Mesenchymal stem cell (in vitro differentiated cells and primary cell): Measurements from ENCODE around the gene OR7D4. TPM values are rescaled to one million over a fixed set of nuclear protein-coding genes. Genes with fewer than 3 reads are reported as not detected.

ENCODE experiments used
- DNase-seq: peaks from one replicate; pipeline ENCODE4 v3.0.0-alpha.2; 2013
- H2AFZ ChIP-seq: one replicate; pipeline ENCODE4 v1.6.1; 2013; ENCODE audit warnings: low read depth, mild to moderate bottlenecking, control low read depth, inconsistent platforms, low read length, moderate library complexity
- H2AK5ac ChIP-seq: 2 replicates; pipeline ENCODE4 v1.6.1; 2013; ENCODE audit warnings: low read length, moderate library complexity, mild to moderate bottlenecking, inconsistent platforms; ENCODE audit not compliant: severe bottlenecking
- H2BK120ac ChIP-seq: one replicate; pipeline ENCODE4 v1.6.1; 2013; ENCODE audit warnings: low read depth, mild to moderate bottlenecking, inconsistent platforms, low read length, moderate library complexity
- H2BK12ac ChIP-seq, 2 experiments: one replicate each; pipeline ENCODE4 v1.6.1; 2013; ENCODE audit warnings: inconsistent platforms in 2 of 2, low read length in 2 of 2, mild to moderate bottlenecking in 2 of 2, moderate library complexity in 2 of 2, control low read depth in 1 of 2
- H2BK15ac ChIP-seq: one replicate; pipeline ENCODE4 v1.6.1; 2013; ENCODE audit warnings: mild to moderate bottlenecking, low read depth, inconsistent platforms; ENCODE audit not compliant: poor library complexity, severe bottlenecking
- H2BK5ac ChIP-seq: 2 replicates; pipeline ENCODE4 v1.6.1; 2013; ENCODE audit warnings: low read depth, mild to moderate bottlenecking, low read length, control low read depth, inconsistent platforms; ENCODE audit not compliant: poor library complexity, severe bottlenecking
- H3K14ac ChIP-seq, 2 experiments: one replicate each; pipeline ENCODE4 v1.6.1; 2013; ENCODE audit warnings: inconsistent platforms in 2 of 2, low read length in 2 of 2, control low read depth in 1 of 2, mild to moderate bottlenecking in 1 of 2, moderate library complexity in 1 of 2
- H3K18ac ChIP-seq, 2 experiments: one replicate each; pipeline ENCODE4 v1.6.1; 2013; ENCODE audit warnings: inconsistent platforms in 2 of 2, low read length in 2 of 2, control low read depth in 1 of 2, low read depth in 1 of 2, mild to moderate bottlenecking in 1 of 2
- H3K23ac ChIP-seq, 2 experiments: one replicate each; pipeline ENCODE4 v1.6.1; 2013; ENCODE audit warnings: inconsistent platforms in 2 of 2, low read length in 2 of 2, mild to moderate bottlenecking in 2 of 2, moderate library complexity in 2 of 2, control low read depth in 1 of 2
- H3K27ac ChIP-seq: 2 replicates; pipeline ENCODE4 v1.5.1; 2013; ENCODE audit warnings: mild to moderate bottlenecking, moderate library complexity, low read length, control low read depth, inconsistent platforms; ENCODE audit not compliant: poor library complexity, severe bottlenecking
- H3K27me3 ChIP-seq, 2 experiments: 2 replicates each; pipeline versions ENCODE4 v1.6.1 to v1.7.0; 2013; ENCODE audit warnings: low read length in 2 of 2, mild to moderate bottlenecking in 2 of 2, moderate library complexity in 2 of 2, control low read depth in 1 of 2, inconsistent platforms in 1 of 2; ENCODE audit not compliant: control insufficient read depth in 1 of 2, insufficient read depth in 1 of 2
- H3K36me3 ChIP-seq, 2 experiments: 2 replicates each; pipeline versions ENCODE4 v1.6.1 to v1.7.0; 2013; ENCODE audit warnings: low read length in 2 of 2, control low read depth in 1 of 2, inconsistent platforms in 1 of 2, low read depth in 1 of 2, mild to moderate bottlenecking in 1 of 2; ENCODE audit not compliant: insufficient read depth in 2 of 2, control insufficient read depth in 1 of 2
- H3K4ac ChIP-seq, 2 experiments: one replicate each; pipeline ENCODE4 v1.6.1; 2013; ENCODE audit warnings: inconsistent platforms in 2 of 2, low read length in 2 of 2, mild to moderate bottlenecking in 2 of 2, moderate library complexity in 2 of 2, control low read depth in 1 of 2, low read depth in 1 of 2
- H3K4me1 ChIP-seq: 2 replicates; pipeline ENCODE4 v1.6.1; 2013; ENCODE audit warnings: low read depth, low read length, control low read depth; ENCODE audit not compliant: control insufficient read depth, insufficient read depth
- H3K4me2 ChIP-seq: 2 replicates; pipeline ENCODE4 v1.6.1; 2013; ENCODE audit warnings: low read length, mild to moderate bottlenecking, inconsistent platforms; ENCODE audit not compliant: poor library complexity, severe bottlenecking
- H3K4me3 ChIP-seq, 2 experiments: 2 replicates each; pipeline versions ENCODE4 v1.5.1 to v1.7.0; 2013; ENCODE audit warnings: low read length in 2 of 2, mild to moderate bottlenecking in 2 of 2, control low read depth in 1 of 2, low read depth in 1 of 2; ENCODE audit not compliant: insufficient read depth in 1 of 2
- H3K79me1 ChIP-seq: replicated peaks from 2 replicates; pipeline ENCODE4 v1.6.1; 2013; ENCODE audit warnings: mild to moderate bottlenecking, control low read depth, low read length, inconsistent platforms; ENCODE audit not compliant: poor library complexity, severe bottlenecking
- H3K9ac ChIP-seq: 2 replicates; pipeline ENCODE4 v1.7.0; 2013; ENCODE audit warnings: mild to moderate bottlenecking, low read length, moderate library complexity
- H3K9me3 ChIP-seq: 2 replicates; pipeline ENCODE4 v1.7.0; 2013; ENCODE audit warnings: mild to moderate bottlenecking, low read length; ENCODE audit not compliant: control insufficient read depth
- H4K8ac ChIP-seq: one replicate; pipeline ENCODE4 v1.6.1; 2013; ENCODE audit warnings: inconsistent platforms, mild to moderate bottlenecking, low read length, moderate library complexity
- H4K91ac ChIP-seq: one replicate; pipeline ENCODE4 v1.6.1; 2013; ENCODE audit warnings: mild to moderate bottlenecking, low read length, inconsistent platforms
- WGBS: methylation state at CpG from one replicate; pipeline ENCODE4 v1.1.7; 2013; ENCODE audit warnings: mixed read lengths; 5-methylcytosine and 5-hydroxymethylcytosine counted together
- polyA plus RNA-seq, 2 experiments: library from polyadenylated mRNA; stranded (reverse); fragments of 200-250 nt; gene quantifications; one replicate each; pipeline ENCODE4 v1.2.3, GENCODE V29; 2013

Gene OR7D4
- not detected for polyA plus RNA-seq (2013, experiment 1 of 2)
- polyA plus RNA-seq (2013, experiment 2 of 2), result not detected

DNA sequence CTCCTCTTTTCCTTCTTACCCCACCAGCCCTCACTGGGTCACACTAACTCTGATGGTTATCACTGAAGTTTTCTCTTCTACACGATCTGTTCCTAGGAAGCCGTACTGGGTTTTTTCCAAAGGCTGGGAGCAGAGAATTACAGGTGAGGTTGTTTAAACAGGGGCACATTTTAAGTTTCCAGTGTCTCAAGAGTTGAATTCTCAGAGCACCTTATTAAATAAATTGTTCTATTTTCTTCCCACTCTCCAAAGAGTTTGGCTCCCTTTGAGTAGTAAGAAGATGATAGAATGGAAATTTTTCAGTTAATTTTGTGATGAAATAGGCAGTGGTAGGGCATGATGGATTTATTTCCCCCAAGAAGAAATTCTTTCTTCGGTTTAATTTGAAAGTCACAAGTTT is at the start of gene OR7D4:
OR7D4 (minus strand) TSS at position 101 of the 400 bp plus-strand sequence. CDS start 4,752 bp downstream, outside the sequence.
- Histone ChIP-seq H2AK5ac (no peak within 1 kb of the TSS), H2BK15ac (no peak within 1 kb of the TSS), H4K91ac (no peak within 1 kb of the TSS), H3K18ac (no peak within 1 kb of the TSS), H2AFZ (no peak within 1 kb of the TSS), H3K4me1 (no peaks in the 10 kb centered on the region), H3K23ac (no peak within 1 kb of the TSS), H3K14ac (no peak within 1 kb of the TSS), H3K36me3 (no peaks in the 10 kb centered on the region), H3K4me2 (no peak within 1 kb of the TSS), H3K4me3 (no peak within 1 kb of the TSS), H3K27me3 (no peaks in the 10 kb centered on the region), H3K79me1 (no peaks in the 10 kb centered on the region), H2BK12ac (no peak within 1 kb of the TSS), H3K4ac (no peak within 1 kb of the TSS), H3K27ac (no peak within 1 kb of the TSS), H3K9me3 (peaks cover 50% of the 10 kb centered on the region), H2BK120ac (no peak within 1 kb of the TSS), H3K9ac (no peak within 1 kb of the TSS), H4K8ac (no peak within 1 kb of the TSS), H2BK5ac (no peak within 1 kb of the TSS)
- DNase-seq, result no peak
- 65% methylated on average over 3 of the region's 3 CpGs for WGBS

DNA sequence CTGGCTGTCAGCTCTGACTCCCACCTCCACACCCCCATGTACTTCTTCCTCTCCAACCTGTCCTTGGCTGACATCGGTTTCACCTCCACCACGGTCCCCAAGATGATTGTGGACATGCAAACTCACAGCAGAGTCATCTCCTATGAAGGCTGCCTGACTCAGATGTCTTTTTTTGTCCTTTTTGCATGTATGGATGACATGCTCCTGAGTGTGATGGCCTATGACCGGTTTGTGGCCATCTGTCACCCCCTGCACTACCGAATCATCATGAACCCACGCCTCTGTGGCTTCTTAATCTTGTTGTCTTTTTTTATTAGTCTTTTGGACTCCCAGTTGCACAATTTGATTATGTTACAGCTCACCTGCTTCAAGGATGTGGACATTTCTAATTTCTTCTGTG is 31.8 kb upstream of the OR7D4 start:
- Histone ChIP-seq H3K9ac (no peak overlapping the region), H4K91ac (no peak overlapping the region), H3K4me2 (no peak overlapping the region), H2BK15ac (no peak overlapping the region), H2BK12ac (no peak overlapping the region), H3K23ac (no peak overlapping the region), H3K27me3 (no peaks in the 10 kb centered on the region), H2AK5ac (no peak overlapping the region), H2AFZ (no peak overlapping the region), H3K4me1 (no peaks in the 10 kb centered on the region), H2BK120ac (no peak overlapping the region), H2BK5ac (no peak overlapping the region), H3K4ac (no peak overlapping the region), H3K14ac (no peak overlapping the region), H3K27ac (no peak overlapping the region), H3K36me3 (no peaks in the 10 kb centered on the region), H3K9me3 (peaks cover 54% of the 10 kb centered on the region), H3K18ac (no peak overlapping the region), H3K79me1 (no peaks in the 10 kb centered on the region), H3K4me3 (no peak overlapping the region), H4K8ac (no peak overlapping the region)
- 47% methylated on average over 5 of the region's 5 CpGs for WGBS
- DNase-seq, result no peak

DNA sequence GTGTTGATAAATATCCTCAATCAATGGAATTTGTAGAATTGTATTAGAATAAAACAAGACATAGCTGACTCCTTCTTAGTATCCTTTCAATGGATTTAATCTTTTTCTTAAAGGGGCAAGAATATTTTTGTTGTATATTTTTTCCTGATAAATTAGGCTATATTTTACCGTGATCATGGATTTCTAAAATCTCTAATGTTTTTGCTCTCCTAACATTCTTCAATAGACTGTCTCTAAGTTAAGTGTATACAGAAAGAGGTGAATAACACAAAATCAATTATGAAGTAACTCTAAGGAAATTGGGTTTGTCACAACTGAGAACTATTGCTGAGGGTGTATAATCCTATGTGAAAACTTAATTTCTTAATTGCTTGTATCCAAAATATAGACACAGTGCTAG is 31.2 kb upstream of the OR7D4 start, which contains the start of gene OR7E24:
OR7E24 (plus strand) TSS at position 301 of the 400 bp plus-strand sequence. CDS start 114 bp downstream, outside the sequence.
- no peak within 1 kb of the TSS for H3K9ac ChIP-seq
- H3K27me3 ChIP-seq, result no peaks in the 10 kb centered on the region
- no peak within 1 kb of the TSS for H3K4me3 ChIP-seq
- H3K36me3 ChIP-seq, result no peaks in the 10 kb centered on the region
- no peak within 1 kb of the TSS for H2BK15ac ChIP-seq
- H4K91ac ChIP-seq, result no peak within 1 kb of the TSS
- no peaks in the 10 kb centered on the region for H3K4me1 ChIP-seq
- DNase-seq, result no peak
- no peak within 1 kb of the TSS for H3K14ac ChIP-seq
- no peak within 1 kb of the TSS for H3K23ac ChIP-seq
- H3K4me2 ChIP-seq, result no peak within 1 kb of the TSS
- no peak within 1 kb of the TSS for H2AFZ ChIP-seq
- H2AK5ac ChIP-seq, result no peak within 1 kb of the TSS
- no peak within 1 kb of the TSS for H3K4ac ChIP-seq
- no peak within 1 kb of the TSS for H2BK120ac ChIP-seq
- H2BK5ac ChIP-seq, result peak within 1 kb of the TSS; percentile 3
- no peaks in the 10 kb centered on the region for H3K79me1 ChIP-seq
- H2BK12ac ChIP-seq, result no peak within 1 kb of the TSS
- H3K18ac ChIP-seq, result no peak within 1 kb of the TSS
- no peak within 1 kb of the TSS for H3K27ac ChIP-seq
- H4K8ac ChIP-seq, result no peak within 1 kb of the TSS
- no CpG with 5 or more reads among the region's 1 CpG for WGBS
- peaks cover 47% of the 10 kb centered on the region for H3K9me3 ChIP-seq

DNA sequence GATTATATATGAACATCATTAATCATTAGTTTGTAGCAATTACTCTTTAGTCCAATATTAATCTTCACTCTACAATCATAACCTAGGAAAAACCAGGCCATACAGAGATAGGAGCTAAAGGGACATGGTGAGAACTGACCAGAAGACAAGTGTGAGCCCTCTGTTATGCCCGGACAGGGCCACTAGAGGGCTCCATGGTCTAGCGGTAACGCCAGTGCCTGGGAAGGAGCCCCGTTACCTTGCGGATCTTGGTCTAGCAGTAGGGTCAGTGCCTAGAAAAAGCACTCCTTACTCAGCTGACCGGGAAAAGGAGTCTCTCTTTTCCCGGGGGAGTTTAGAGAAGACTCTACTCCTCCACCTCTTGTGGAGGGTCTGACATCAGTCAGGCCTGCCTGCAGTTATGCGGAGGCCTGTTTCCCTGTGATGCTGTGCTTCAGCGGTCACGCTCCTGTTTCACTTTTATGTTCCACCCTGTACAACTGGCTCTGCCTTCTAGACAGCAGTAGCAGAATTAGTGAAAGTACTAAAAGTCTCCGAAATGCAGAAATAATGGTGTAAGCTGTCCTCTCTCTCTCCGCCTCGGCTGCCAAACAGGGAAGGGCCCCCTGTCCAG is 13.8 kb downstream of the OR7D4 start:
- no peaks in the 10 kb centered on the region for H3K9me3 ChIP-seq
- no peak overlapping the region for H2BK15ac ChIP-seq
- H2BK5ac ChIP-seq, result no peak overlapping the region
- no peaks in the 10 kb centered on the region for H3K4me1 ChIP-seq
- no peaks in the 10 kb centered on the region for H3K36me3 ChIP-seq
- H2BK120ac ChIP-seq, result no peak overlapping the region
- no peak overlapping the region for H2BK12ac ChIP-seq
- no peak overlapping the region for H4K8ac ChIP-seq
- no peak overlapping the region for H3K27ac ChIP-seq
- H3K18ac ChIP-seq, result no peak overlapping the region
- no peak overlapping the region for H3K23ac ChIP-seq
- no peak overlapping the region for H4K91ac ChIP-seq
- no peak overlapping the region for H2AK5ac ChIP-seq
- peaks cover 0 to 10% of the 10 kb centered on the region in 2 experiments for H3K27me3 ChIP-seq
- H3K14ac ChIP-seq, result no peak overlapping the region
- DNase-seq, result peak; percentile 49
- no peak overlapping the region for H2AFZ ChIP-seq
- no peaks in the 10 kb centered on the region for H3K79me1 ChIP-seq
- WGBS, result 49% methylated on average over 13 of the region's 13 CpGs
- H3K4ac ChIP-seq, result no peak overlapping the region
- no peak overlapping the region for H3K4me2 ChIP-seq
- H3K9ac ChIP-seq, result peak overlapping the region; percentile 76
- peak overlapping the region in 1 of 2 experiments; percentile 77 for H3K4me3 ChIP-seq
